Loucy (cell line): ENCODE measurements around the gene TLCD3B.

Experiments used
- H2AFZ ChIP-seq: fragments of 200-600 bp; sonication (generic); 2 replicates; pipeline ENCODE4 v1.6.0; 2016; ENCODE audit warnings: antibody characterized with exemption, mild to moderate bottlenecking, low read length, moderate library complexity
- H3F3A ChIP-seq: fragments of 200-600 bp; 2 replicates; pipeline ENCODE4 v1.6.0; 2016; ENCODE audit warnings: antibody characterized with exemption, low read depth, mild to moderate bottlenecking
- H3K27me3 ChIP-seq: fragments of 200-600 bp; sonication (generic); 2 replicates; pipeline ENCODE4 v1.6.1; 2014; ENCODE audit warnings: low read length, mild to moderate bottlenecking; ENCODE audit not compliant: insufficient read depth, poor library complexity, severe bottlenecking
- H3K36me3 ChIP-seq: fragments of 200-600 bp; sonication (generic); 2 replicates; pipeline ENCODE4 v1.6.1; 2016; ENCODE audit warnings: low read length; ENCODE audit not compliant: insufficient read depth
- H3K4me1 ChIP-seq: fragments of 200-600 bp; sonication (generic); 2 replicates; pipeline ENCODE4 v1.5.1; 2014; ENCODE audit warnings: low read length, mild to moderate bottlenecking; ENCODE audit not compliant: insufficient read depth, poor library complexity, severe bottlenecking
- H3K4me2 ChIP-seq: fragments of 200-600 bp; sonication (generic); 2 replicates; pipeline ENCODE4 v1.6.0; 2014; ENCODE audit warnings: antibody characterized with exemption, low read length, low read depth, mild to moderate bottlenecking; ENCODE audit not compliant: poor library complexity, severe bottlenecking
- H3K4me3 ChIP-seq: fragments of 200-600 bp; sonication (generic); 2 replicates; pipeline ENCODE4 v1.5.1; 2014; ENCODE audit warnings: low read length, mild to moderate bottlenecking, mixed read lengths; ENCODE audit not compliant: poor library complexity, severe bottlenecking
- H3K79me2 ChIP-seq: fragments of 200-600 bp; sonication (generic); 2 replicates; pipeline ENCODE4 v1.6.1; 2014; ENCODE audit warnings: low read length; ENCODE audit not compliant: insufficient read depth
- H3K9ac ChIP-seq: fragments of 200-600 bp; sonication (generic); 2 replicates; pipeline ENCODE4 v1.6.0; 2014; ENCODE audit warnings: mild to moderate bottlenecking, low read depth, low read length, moderate library complexity; ENCODE audit not compliant: poor library complexity, severe bottlenecking
- H3K9me2 ChIP-seq: fragments of 200-600 bp; sonication (generic); replicated peaks from 2 replicates; pipeline ENCODE4 v1.6.1; 2016; ENCODE audit warnings: low read depth, low read length, mixed read lengths
- H3K9me3 ChIP-seq: fragments of 200-600 bp; sonication (generic); 2 replicates; pipeline ENCODE4 v1.6.1; 2014; ENCODE audit warnings: mild to moderate bottlenecking, antibody characterized with exemption, low read length, low read depth; ENCODE audit not compliant: insufficient read depth
- H4K20me1 ChIP-seq: fragments of 200-600 bp; sonication (generic); 2 replicates; pipeline ENCODE4 v1.6.0; 2014; ENCODE audit warnings: antibody characterized with exemption, low read length, mild to moderate bottlenecking; ENCODE audit not compliant: insufficient read depth, poor library complexity, severe bottlenecking
- EZH2phosphoT487 ChIP-seq: fragments of 200-600 bp; IDR thresholded peaks from 2 replicates; pipeline ENCODE4 v1.6.1; 2018; ENCODE audit warnings: antibody characterized with exemption, mild to moderate bottlenecking, moderate library complexity, borderline replicate concordance
- TF ChIP-seq, protein P1 (sequence below): fragments of 200-600 bp; sonication (generic); conservative IDR thresholded peaks from 2 replicates; pipeline ENCODE4 v1.5.1; 2014; ENCODE audit warnings: mild to moderate bottlenecking, antibody characterized with exemption, low read length

TLCD3B gene

DNA sequence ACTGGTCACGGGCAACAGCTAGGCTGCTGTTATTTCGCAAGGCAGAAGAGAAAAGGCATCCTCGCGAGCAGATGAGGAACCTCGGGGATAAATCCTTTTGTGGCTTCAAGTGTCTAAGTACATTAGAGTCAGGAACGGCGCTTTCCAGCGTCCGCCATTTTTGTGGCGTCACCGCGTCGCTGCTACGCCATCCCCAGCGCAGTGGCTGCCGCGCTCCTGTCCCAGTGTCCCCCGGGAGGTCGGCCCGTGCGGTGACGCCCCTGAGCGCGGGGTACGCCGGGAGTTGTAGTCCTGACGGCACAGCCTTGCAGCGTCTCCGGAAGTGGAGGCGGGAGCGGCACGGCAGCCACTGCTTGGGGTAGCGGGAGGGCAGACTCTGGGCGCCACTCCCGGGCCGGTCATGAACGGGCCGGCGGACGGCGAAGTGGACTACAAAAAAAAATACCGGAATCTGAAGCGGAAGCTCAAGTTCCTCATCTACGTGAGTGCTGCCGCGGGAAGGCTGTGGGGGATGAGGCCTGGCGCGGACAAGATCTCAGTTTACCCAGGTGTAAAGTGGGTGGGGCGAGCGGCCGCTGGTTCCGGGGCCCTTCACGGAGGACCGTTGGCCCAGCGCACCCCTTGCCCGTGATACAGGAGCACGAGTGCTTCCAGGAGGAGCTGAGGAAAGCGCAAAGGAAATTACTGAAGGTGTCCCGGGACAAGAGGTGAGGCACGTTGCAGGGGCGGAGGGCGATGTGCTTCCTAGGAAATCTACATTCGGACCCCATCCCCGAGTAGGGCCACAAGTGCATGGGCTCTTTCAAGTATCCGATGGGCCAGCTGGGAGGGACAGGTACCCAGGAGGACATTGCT lies 34.9 kb downstream of the TLCD3B start, which contains the start of gene INO80E:
INO80E (plus strand) TSS at position 331 of the 855 bp plus-strand sequence; CDS start at position 401, 70 bp downstream.
- H3K9ac ChIP-seq: peak within 1 kb of the TSS; percentile 98
- H4K20me1 ChIP-seq: peaks cover 11% of the 10 kb centered on the region
- no peaks in the 10 kb centered on the region for H3K9me3 ChIP-seq
- H3K9me2 ChIP-seq: no peaks in the 10 kb centered on the region
- H3F3A ChIP-seq: no peaks in the 10 kb centered on the region
- peaks cover 36% of the 10 kb centered on the region for H3K79me2 ChIP-seq
- H2AFZ ChIP-seq: peak within 1 kb of the TSS; percentile 97
- TF ChIP-seq, protein P1, sequence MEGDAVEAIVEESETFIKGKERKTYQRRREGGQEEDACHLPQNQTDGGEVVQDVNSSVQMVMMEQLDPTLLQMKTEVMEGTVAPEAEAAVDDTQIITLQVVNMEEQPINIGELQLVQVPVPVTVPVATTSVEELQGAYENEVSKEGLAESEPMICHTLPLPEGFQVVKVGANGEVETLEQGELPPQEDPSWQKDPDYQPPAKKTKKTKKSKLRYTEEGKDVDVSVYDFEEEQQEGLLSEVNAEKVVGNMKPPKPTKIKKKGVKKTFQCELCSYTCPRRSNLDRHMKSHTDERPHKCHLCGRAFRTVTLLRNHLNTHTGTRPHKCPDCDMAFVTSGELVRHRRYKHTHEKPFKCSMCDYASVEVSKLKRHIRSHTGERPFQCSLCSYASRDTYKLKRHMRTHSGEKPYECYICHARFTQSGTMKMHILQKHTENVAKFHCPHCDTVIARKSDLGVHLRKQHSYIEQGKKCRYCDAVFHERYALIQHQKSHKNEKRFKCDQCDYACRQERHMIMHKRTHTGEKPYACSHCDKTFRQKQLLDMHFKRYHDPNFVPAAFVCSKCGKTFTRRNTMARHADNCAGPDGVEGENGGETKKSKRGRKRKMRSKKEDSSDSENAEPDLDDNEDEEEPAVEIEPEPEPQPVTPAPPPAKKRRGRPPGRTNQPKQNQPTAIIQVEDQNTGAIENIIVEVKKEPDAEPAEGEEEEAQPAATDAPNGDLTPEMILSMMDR: no peak
- no peak for TF ChIP-seq EZH2phosphoT487
- peak within 1 kb of the TSS; percentile 84 for H3K4me2 ChIP-seq
- no peaks in the 10 kb centered on the region for H3K27me3 ChIP-seq
- peaks cover 19% of the 10 kb centered on the region for H3K4me1 ChIP-seq
- H3K36me3 ChIP-seq: peaks cover 11% of the 10 kb centered on the region; the same call in 1 of the 2 replicates
- H3K4me3 ChIP-seq: peak within 1 kb of the TSS; percentile 97

GRCh38 chr16:29995324-29995910 lies 35.7 kb downstream of the TLCD3B start, which contains the start of gene HIRIP3:
HIRIP3 (minus strand) TSS chr16:29995617; CDS start chr16:29995605, 12 bp downstream.
- peaks cover 19% of the 10 kb centered on the region for H3K4me1 ChIP-seq
- H3F3A ChIP-seq: no peaks in the 10 kb centered on the region
- H2AFZ ChIP-seq: peak within 1 kb of the TSS; percentile 97
- TF ChIP-seq, protein P1: no peak
- no peak for TF ChIP-seq EZH2phosphoT487
- H3K9me2 ChIP-seq: no peaks in the 10 kb centered on the region
- H4K20me1 ChIP-seq: peaks cover 11% of the 10 kb centered on the region
- peaks cover 18% of the 10 kb centered on the region; the same call in 1 of the 2 replicates for H3K36me3 ChIP-seq
- H3K4me3 ChIP-seq: peak within 1 kb of the TSS; percentile 97
- no peaks in the 10 kb centered on the region for H3K9me3 ChIP-seq
- peak within 1 kb of the TSS; percentile 98 for H3K9ac ChIP-seq
- H3K79me2 ChIP-seq: peaks cover 36% of the 10 kb centered on the region
- H3K27me3 ChIP-seq: no peaks in the 10 kb centered on the region
- peak within 1 kb of the TSS; percentile 84 for H3K4me2 ChIP-seq

DNA sequence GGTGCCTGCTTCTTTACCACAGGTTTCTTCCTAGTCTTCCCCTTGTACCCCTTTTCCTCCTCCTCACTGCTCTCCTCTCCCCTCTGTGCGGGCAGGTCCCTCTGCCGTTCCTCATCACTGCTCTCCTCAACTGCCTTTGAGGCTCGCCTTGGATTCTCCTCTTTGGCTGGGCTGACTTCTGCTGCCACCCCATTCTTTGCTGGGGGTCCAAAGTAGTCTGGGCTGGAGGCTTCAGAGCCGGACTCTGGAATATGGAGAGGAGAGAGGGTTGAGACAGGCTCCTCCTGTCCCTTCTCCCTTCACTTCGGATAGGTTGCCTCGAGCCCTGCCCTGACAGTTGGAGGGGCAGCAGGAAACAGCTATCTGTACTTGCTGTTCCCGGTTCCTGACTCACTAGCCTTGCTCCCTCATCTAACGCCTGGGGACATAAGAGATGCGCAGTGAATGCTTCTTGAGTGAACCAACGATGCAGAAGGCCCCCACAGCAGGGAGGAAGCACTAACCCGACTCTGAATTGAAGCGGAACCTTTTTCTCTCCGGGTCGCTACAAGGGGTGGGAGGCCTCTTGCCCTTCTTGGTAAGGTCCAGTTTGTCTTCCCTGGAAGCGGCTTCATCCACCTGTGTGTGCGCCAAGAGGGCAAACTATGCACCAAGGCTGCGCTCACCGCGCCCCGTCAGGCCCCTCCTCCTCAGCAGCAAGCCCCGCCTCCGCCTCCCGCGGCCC lies 36.3 kb downstream of the TLCD3B start:
- peak overlapping the region; percentile 97 for H2AFZ ChIP-seq
- peaks cover 25% of the 10 kb centered on the region; the same call in 1 of the 2 replicates for H3K36me3 ChIP-seq

More for the DNA sequence above, 36.3 kb downstream of the TLCD3B start:
- H3K9me2 ChIP-seq: no peaks in the 10 kb centered on the region
- H4K20me1 ChIP-seq: peaks cover 11% of the 10 kb centered on the region
- peaks cover 36% of the 10 kb centered on the region for H3K79me2 ChIP-seq
- H3K4me1 ChIP-seq: peaks cover 19% of the 10 kb centered on the region
- peak overlapping the region; percentile 97 for H3K4me3 ChIP-seq
- H3K27me3 ChIP-seq: no peaks in the 10 kb centered on the region
- 0 out of 2 replicates have a peak, but pooled peaks cover 2% of the 10 kb centered on the region for H3F3A ChIP-seq
- no peak for TF ChIP-seq EZH2phosphoT487
- TF ChIP-seq, protein P1: no peak
- no peaks in the 10 kb centered on the region for H3K9me3 ChIP-seq
- peak overlapping the region; percentile 98 for H3K9ac ChIP-seq
- peak overlapping the region; percentile 84 for H3K4me2 ChIP-seq
